ENCODE data around the gene TEX22.

The TEX22 gene

DNA sequence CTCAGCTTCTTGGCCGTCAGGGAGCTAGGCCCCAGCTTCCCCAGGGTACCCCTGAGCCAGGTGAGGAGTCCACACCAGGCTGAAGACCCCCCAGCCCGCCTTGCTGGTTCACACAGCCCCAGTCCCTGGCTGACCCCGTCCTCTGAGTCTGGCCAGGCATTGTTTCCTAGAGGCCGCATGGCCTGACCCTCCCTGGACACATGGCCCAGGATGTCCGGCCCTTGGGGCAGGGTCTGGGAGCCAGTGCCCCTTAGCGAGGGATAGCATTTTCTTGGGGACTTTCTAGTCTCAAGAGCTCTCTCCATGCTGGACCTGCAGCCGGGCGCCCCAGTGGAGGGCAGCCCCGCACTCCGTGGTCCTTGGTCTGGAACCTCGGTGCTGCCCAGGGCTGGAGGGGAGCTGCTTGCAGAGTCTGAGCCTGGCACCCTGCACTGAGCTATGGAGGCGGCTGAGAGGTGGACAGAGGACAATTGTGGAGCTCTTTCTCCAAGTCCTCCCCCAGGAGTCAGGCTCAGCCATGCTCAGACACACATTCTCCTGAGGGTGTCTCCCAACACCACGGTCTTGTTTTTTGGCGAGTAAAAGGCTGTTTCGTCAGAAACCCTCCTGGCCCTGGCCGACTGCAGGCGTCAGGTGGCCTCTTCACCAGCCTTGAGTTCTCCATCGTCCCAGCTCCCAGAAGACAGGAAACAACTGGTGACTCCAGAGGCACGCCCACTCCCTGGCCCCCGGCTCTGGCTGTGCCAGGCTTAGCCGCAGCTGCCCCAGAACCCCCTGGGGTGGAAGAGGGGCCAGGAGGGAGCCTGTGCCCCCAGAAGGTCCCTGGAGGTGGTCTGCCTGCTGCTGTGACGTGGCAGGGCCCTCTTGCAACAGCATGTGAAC, 58.6 kb downstream of the TEX22 start:
- DNase-seq (ENCODE audit: low read depth, low spot score), result no peak

DNA sequence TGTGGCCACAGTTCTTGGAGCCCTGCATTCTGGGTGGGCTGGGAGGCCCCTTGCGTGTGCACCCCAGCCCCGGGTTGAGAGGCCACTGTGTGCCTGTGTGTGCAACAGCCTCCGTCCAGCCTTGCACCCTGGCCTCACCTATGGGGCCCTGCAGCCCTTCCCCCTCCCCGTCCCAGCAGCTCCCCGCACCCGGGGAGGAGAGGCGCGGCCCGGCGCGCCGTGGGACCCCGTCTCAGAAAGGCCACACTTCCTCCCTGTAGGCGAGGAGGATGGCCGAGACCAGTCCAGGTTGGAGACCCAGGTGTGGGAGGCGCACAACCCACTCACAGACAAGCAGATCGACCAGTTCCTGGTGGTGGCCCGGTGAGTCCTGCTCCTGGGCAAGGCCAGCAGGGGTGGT, 59.7 kb downstream of the TEX22 start:
- no peak for DNase-seq (ENCODE audit: low read depth, low spot score)

DNA sequence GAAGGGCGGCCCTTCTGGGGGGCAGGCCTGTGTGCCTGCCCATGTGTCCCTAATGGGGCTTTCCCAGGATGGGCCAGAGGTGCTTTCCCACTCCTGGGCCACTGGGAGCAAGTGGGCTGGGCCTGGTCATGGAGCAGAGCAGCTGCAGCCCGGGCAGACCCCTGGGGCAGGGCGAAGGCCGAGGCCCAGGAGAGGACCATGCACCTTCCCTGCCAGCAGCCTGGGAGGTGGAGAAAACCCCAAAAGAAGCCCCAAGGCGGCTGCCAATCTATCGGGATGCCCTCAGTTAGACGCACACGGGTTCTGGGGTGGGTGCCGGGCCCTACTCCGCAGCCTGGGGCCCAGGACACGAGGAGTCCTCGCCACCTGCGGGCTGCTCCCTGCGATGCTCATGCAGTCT, 60.2 kb downstream of the TEX22 start:
- no peak for DNase-seq (ENCODE audit: low read depth, low spot score)

DNA sequence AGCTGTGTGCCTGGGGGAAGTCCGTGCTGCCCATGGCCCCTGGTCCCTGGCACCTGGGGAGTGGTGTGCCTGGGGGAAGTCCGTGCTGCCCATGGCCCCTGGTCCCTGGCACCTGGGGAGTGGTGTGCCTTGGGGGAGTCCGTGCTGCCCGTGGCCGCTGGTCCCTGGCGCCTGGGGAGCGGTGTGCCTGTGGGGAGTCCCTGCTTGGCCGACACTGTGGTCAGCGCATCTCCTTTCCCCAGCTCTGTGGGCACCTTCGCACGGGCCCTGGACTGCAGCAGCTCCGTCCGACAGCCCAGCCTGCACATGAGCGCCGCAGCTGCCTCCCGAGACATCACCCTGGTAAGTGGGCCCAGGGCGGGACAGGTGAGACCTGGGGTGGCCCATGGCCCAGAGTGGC, 61.8 kb downstream of the TEX22 start:
- no peak for DNase-seq (ENCODE audit: low read depth, low spot score)

DNA sequence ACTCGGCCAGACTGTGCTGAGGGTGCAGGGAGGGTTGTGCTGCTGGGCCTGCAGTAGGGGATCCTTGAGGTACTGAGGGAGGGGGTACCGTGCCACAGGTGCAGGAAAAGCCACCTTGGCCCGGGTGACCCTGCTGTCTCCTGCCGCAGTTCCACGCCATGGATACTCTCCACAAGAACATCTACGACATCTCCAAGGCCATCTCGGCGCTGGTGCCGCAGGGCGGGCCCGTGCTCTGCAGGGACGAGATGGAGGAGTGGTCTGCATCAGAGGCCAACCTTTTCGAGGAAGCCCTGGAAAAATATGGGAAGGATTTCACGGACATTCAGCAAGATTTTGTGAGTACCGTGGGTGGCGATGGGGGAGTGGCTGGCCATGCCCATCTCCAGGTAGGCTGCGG, 62.3 kb downstream of the TEX22 start:
- no peak for DNase-seq (ENCODE audit: low read depth, low spot score)

DNA sequence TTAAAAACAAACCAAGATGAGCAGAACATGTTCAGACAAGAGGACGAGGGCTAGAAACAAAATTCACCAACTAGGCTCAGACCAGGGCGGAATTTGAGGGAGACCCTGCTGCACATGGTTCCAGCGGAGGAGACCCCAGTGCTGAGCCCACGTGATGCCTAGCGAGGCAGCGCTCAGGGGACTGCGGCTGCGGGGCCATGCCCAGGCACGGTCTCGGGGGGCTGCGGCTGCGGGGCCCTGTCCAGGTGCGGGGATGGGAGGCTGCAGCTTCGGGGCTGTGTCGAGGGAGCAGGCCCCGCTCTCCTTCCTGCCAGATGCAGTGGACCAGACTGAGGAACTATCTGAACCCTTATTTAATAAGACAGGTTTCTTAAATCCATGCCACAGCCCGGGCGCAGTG, 63.6 kb downstream of the TEX22 start:
- no peak for DNase-seq (ENCODE audit: low read depth, low spot score)
